ENCODE data around the gene RNF123.

GRCh38 chr3:49707113-49707480 is 17.7 kb downstream of the RNF123 start:
- TF ChIP-seq EZH2 (IDR thresholded peaks at IDR 0.05; ENCODE audit: insufficient read depth, poor library complexity, severe bottlenecking) (no peak), EZH2phosphoT487 (IDR thresholded peaks at IDR 0.05; ENCODE audit: insufficient read depth, low read depth) (no peak)
